ENCODE results near the gene MYADML2.
A peak's percentile ranks its signal among the peaks of the same experiment; 100 is the strongest.

The MYADML2 gene

GRCh38 chr17:81940538-81941483 lies 6.2 kb downstream of the MYADML2 start:
- no peak for DNase-seq (ENCODE audit: low read depth in 2 of 3, low spot score in 2 of 3)

GRCh38 chr17:81939881-81940385 lies 7.1 kb downstream of the MYADML2 start:
- DNase-seq (ENCODE audit: low read depth in 2 of 3, low spot score in 2 of 3): no peak

- DNase-seq (ENCODE audit: low read depth in 2 of 3, low spot score in 2 of 3): no peak
Measured at GRCh38 chr17:81939218-81939617, 7.8 kb downstream of the MYADML2 start.

- no peak for DNase-seq (ENCODE audit: low read depth in 2 of 3, low spot score in 2 of 3)
Measured at GRCh38 chr17:81935709-81936084, 11.3 kb downstream of the MYADML2 start.

GRCh38 chr17:81934850-81935708 lies 12.0 kb downstream of the MYADML2 start:
- DNase-seq (ENCODE audit: low read depth in 2 of 3, low spot score in 2 of 3): no peak

GRCh38 chr17:81934098-81934757 lies 12.8 kb downstream of the MYADML2 start:
- no peak for DNase-seq (ENCODE audit: low read depth in 2 of 3, low spot score in 2 of 3)

GRCh38 chr17:81933178-81933699 lies 13.8 kb downstream of the MYADML2 start:
- DNase-seq (ENCODE audit: low read depth in 2 of 3, low spot score in 2 of 3): no peak

GRCh38 chr17:81932333-81932983 lies 14.6 kb downstream of the MYADML2 start:
- no peak for DNase-seq (ENCODE audit: low read depth in 2 of 3, low spot score in 2 of 3)

GRCh38 chr17:81931557-81932332 lies 15.3 kb downstream of the MYADML2 start:
- DNase-seq (ENCODE audit: low read depth in 2 of 3, low spot score in 2 of 3): no peak

- no peak for DNase-seq (ENCODE audit: low read depth in 2 of 3, low spot score in 2 of 3)
Measured at GRCh38 chr17:81931189-81931556, 15.9 kb downstream of the MYADML2 start.

GRCh38 chr17:81930142-81931125 lies 16.6 kb downstream of the MYADML2 start:
- DNase-seq (ENCODE audit: low read depth in 2 of 3, low spot score in 2 of 3): no peak

- no peak for DNase-seq (ENCODE audit: low read depth in 2 of 3, low spot score in 2 of 3)
Measured at GRCh38 chr17:81929253-81930141, 17.5 kb downstream of the MYADML2 start.

GRCh38 chr17:81928544-81929252 lies 18.3 kb downstream of the MYADML2 start:
- DNase-seq (ENCODE audit: low read depth in 2 of 3, low spot score in 2 of 3): no peak

- peak; percentile 80 to 85 (median 82) for DNase-seq (ENCODE audit: low read depth in 2 of 3, low spot score in 2 of 3)
Measured at GRCh38 chr17:81927653-81928543, 19.1 kb downstream of the MYADML2 start, which contains the start of gene MAFG. Gene MAFG (minus strand): TSS chr17:81927735. CDS start chr17:81923185, 4,550 bp downstream.

GRCh38 chr17:81927152-81927652 lies 19.8 kb downstream of the MYADML2 start:
- DNase-seq (ENCODE audit: low read depth in 2 of 3, low spot score in 2 of 3): no peak
